HG03175 (cell line): Measurements from ENCODE around the gene ADCK2.
"Not testable (repeated sequence)": the region's sequence is repeated elsewhere in the genome, so short reads cannot be mapped to it uniquely, and the experiment has no call there.

Experiments
- ATAC-seq: cut with Tn5 transposase; IDR thresholded peaks from one replicate; pipeline ENCODE4 v1.9.1; 2021; ENCODE audit warnings: mild to moderate bottlenecking, moderate library complexity; ENCODE audit not compliant: unreplicated experiment

The ADCK2 gene

GRCh38 chr7:140693849-140694248, 21.1 kb downstream of the ADCK2 start:
- ATAC-seq = not testable (repeated sequence)

- ATAC-seq = no peak
These were observed 21.8 kb downstream of the ADCK2 start for GRCh38 chr7:140694592-140694991.

DNA sequence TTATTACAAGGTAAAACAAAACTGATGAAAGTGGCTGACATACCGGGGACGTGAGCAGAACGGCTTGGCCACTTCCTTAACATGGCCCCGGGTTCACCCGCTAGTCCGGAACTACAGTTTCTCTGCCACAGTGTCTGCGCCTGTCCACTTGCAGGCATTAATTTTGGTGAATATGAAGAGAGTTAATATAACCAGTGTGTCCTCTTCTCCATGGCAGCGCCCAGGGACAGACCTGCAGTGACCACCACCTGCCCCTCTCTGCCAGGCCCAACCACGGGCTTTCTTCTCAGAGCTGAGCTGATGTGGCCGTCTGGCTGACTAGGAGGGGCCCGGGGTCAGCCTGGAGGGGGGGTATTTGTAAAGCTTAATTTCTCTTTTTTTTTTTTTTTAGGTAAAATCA, 22.6 kb downstream of the ADCK2 start:
- ATAC-seq = no peak

- no peak for ATAC-seq
These were observed 23.4 kb downstream of the ADCK2 start for GRCh38 chr7:140696024-140696679.

DNA sequence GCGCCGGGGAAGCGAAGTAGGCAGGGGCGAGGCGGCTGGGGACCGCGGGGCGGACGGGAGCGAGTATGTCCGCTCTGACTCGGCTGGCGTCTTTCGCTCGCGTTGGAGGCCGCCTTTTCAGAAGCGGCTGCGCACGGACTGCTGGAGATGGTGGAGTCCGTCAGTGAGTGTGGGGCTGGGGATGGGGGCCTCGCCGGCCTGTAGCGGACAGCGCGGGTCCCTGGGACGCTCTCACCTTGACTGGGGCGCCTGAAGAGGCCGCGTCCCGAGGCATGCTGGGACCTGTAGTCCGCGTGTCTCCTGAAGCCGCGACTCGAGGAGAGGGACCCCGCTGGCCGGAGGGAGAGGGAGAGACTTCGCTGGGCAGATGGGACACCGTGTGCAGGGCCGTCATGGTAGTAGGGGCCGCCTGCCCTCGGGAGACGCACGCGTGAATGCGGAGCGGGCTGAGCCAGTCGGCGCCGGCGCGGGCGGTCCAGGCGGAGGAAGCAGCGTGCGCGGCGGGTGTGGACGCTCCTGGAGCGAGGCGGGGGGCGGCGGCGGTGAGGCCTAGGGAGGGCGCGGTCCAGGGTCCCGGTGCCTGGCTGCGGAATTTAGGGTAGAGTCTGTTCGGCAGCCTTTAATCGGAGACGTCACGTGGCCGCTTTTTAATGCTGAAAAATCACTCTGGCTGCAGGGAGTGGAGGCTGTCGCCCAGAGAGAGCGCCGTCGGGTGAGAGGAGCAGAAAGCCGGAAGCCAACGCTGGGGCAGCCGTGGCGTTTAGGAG, 24.1 kb downstream of the ADCK2 start, which contains the start of gene NDUFB2:
TSS of gene NDUFB2 (plus strand) at position 29 of the 767 bp plus-strand sequence. CDS start at position 66, 37 bp downstream.
- ATAC-seq = peak; percentile 92

DNA sequence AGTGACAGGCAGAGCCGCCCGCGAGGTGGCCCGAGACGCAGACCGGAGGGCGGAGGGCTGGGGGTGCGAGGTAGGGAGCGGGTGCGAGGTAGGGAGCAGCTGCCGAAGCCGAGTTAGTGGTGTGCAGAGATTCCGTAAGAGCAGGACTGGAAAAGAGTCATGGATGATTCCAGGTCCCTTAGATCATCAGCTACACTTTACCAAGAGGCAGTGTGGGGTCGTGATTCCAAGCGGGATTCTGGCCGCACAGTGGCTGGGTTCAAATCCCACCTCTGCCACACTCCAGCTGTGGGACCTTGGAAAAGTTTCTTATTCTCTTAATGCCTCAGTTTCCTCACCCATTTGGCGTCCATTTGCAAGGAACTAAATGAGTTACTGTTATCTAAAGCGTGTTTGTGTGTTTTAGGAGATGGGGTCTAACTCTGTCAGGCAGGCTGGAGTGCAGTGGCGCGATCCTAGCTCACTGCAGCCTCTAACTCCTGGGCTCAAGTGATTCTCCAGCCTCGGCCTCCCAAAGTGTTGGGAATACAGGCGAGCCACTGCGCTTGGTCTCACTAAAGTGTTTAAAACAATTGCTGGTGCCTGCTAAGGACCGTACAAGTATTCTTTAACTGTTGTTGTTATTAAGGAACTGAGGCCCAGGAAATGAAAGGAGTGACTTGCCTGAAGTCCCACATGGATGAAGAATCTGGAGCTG, 24.9 kb downstream of the ADCK2 start:
- ATAC-seq = no peak

DNA sequence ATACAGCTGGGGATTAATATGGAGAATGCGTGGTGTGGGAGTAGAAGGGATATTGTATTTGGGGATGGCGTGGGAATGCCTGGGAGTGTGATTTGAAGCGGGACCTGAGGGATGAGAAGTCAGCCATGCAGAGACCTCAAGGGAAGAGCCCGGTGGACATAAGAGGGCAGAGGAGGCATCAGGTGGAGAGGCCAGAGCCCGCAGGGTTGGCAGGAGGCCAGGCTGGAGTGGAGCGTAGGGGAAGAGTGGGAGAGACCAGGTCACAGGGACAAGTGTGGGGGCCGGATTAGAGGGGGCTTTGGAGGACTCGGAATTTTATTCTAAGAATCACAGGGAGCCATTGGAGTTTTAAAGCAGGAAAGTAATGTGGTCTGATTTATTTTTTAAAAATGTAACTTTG, 25.7 kb downstream of the ADCK2 start:
- ATAC-seq = no peak

- ATAC-seq = no peak
These were observed 30.0 kb downstream of the ADCK2 start for GRCh38 chr7:140702774-140703173.

GRCh38 chr7:140704205-140704604, 31.5 kb downstream of the ADCK2 start:
- ATAC-seq = no peak

DNA sequence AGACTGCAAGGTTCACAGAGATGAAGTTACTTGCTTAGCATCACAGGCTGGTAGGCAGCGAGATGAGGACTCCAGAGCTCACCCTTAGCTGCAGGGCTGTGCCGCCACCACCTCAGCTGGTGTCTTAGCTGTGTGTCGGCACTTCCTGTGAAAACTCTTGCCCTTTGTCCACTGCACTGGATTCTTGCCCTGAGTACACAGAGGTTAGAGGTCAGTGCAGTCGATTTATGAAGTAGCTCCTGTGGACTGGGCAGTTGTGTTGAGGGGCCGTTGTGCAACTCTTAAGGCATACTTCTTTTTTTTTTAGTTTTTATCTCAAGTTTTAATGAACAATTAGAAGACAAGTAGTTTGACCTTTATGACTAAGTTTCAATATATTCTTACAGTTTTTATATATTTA, 34.4 kb downstream of the ADCK2 start:
- ATAC-seq = no peak

DNA sequence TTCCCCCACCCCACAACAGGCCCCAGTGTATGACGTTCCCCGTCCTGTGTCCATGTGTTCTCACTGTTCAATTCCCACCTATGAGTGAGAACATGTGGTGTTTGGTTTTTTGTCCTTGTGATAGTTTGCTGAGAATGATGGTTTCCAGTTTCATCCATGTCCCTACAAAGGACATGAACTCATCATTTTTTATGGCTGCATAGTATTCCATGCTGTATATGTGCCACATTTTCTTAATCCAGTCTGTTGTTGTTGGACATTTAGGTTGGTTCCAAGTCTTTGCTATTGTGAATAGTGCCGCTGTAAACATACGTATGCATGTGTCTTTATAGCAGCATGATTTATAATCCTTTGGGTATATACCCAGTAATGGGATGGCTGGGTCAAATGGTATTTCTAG, 36.0 kb downstream of the ADCK2 start:
- not testable (repeated sequence) for ATAC-seq

DNA sequence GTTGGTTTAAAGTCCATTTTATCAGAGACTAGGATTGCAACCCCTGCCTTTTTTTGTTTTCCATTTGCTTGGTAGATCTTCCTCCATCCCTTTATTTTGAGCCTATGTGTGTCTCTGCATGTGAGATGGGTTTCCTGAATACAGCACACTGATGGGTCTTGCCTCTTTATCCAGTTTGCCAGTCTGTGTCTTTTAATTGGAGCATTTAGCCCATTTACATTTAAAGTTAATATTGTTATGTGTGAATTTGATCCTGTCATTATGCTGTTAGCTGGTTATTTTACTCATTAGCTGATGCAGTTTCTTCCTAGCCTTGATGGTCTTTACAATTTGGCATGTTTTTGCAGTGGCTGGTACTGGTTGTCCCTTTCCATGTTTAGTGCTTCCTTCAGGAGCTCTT, 39.6 kb downstream of the ADCK2 start:
- not testable (repeated sequence) for ATAC-seq

DNA sequence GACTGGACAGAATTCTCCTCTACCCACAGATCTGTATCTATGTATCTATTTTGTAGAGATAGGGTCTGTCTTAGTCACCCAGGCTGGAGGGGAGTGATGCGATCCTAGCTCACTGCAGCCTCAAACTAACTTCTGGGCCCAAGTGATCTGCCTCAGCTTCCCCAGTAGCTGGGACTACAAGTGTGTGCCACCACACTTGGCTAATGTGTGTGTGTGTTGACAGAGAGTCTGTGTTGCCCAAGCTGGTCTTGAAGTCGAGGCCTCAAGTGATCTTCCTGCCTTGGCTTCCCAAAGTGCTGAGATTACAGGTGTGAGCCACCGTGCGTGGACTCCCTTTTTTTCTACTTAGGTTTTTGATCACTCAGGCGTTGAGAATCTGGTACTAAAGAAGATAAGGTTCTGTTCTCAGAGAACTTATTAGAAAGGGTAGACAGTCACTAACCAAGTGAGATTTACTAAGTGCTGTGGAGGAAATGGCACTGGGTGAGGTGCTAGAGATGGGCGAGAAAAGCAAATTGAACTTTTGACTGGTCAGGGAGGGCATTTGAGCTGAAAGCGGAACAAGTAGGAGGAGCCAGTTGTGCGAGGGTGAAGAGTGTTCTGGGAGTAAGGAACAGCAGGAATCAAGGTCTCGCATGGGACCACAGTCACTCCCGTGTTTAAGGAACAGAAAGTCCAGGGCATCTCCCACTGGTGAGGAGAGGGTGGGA, 41.7 kb downstream of the ADCK2 start:
- no peak for ATAC-seq

GRCh38 chr7:140719721-140720120, 47.0 kb downstream of the ADCK2 start:
- no peak for ATAC-seq

DNA sequence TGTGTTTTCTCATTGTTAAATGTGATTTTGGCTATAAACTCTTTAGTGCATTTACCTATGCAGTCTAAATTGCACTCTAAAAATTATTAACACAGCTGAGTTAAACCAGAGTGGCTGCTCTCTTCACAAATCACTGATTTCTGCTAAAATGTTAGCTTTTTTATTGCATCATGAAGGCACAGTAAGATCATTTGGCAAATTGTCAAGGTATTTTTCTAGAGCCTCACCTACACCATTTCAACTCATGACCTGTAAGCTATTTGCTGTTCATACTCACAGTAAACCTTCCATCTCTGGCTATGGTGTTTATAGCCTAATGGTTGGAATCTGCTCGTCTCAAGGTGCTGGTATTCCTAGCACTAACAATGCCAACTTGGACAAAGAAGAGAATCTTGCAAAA, 49.5 kb downstream of the ADCK2 start:
- ATAC-seq = no peak

DNA sequence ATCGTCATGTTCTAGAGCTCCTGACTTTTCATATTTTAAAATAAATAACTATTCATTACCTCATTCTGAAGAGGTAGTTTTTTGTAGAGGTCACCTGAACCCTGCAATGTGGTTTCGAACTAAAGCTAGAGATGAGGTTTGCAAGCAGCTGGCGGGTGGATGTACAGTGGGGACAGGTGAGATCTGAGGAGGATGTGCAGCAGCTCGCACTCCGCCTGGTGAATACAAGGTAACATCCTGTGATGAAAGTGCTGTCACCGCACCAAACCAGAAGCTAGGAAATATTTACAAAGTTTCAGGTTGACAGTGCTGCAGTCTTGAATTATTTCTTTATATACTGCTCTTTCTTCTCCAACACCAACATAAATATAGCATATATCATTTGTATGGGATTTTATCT, 50.3 kb downstream of the ADCK2 start:
- ATAC-seq = no peak

DNA sequence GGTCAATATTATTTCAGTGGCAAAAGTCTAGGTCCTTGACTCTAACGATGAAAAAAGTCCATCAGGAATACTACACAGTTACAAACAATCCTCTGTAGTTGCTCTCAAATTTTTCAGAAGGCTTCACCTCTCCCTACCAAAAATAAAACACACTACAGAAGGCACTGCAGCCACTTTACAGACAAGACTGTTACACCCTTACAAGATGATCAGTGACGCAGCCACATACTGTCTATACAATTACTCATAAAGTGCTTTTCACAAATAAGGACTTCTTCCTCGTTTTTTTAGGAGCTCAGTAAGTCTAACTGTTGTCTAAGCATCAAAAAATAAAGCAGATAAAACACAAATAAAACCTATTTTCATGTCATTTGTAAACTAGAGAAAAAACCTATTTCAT, 50.8 kb downstream of the ADCK2 start:
- ATAC-seq = no peak

GRCh38 chr7:140724706-140725105, 52.0 kb downstream of the ADCK2 start:
- ATAC-seq = no peak

GRCh38 chr7:140726281-140726680, 53.5 kb downstream of the ADCK2 start:
- no peak for ATAC-seq

DNA sequence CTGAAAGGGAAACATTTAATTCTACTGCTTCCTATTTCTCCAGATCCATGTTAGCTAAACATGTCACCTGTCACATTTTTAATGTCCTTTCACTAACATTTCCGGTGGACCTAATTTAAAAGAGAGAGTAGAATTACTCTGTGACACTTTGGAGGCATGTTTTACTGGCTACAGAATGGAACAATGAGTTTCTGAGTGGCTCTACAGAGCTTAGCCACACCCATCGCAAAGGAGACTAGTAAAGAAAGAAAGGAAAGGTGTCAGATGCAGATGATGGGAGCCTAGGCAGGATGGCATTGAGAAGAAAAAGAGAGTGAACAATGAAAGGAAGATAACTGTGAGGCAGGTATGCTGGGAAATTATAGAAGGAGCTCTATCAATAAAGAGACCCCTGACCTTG, 59.7 kb downstream of the ADCK2 start:
- no peak for ATAC-seq

DNA sequence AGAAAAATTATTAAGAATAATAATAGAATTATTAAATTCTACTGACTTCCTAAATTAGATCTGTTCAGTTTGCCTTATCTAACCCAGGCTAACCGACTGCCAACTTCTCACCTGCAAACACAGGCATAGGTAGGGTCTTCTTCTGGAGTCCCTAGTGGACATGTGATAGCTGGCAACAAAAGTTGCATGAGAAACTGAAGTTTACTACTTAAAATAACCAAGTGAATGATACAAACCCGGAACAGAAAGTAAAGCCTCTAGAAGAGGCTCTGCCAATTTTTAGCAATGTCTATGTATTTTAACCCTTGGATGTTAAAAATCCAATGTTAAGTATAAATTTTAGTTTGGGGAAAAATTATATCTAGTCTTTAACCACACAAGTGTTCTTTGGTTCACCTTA, 61.4 kb downstream of the ADCK2 start:
- no peak for ATAC-seq
